ENCODE results near the gene PDZRN3. TPM values are rescaled to one million over a fixed set of nuclear protein-coding genes. Genes with fewer than 3 reads are reported as not detected.

The PDZRN3 gene
- total RNA-seq, 1 experiment from 2014 or later, result 5.9 TPM

GRCh38 chr3:73361591-73361990 is 263.1 kb downstream of the PDZRN3 start:
- DNase-seq, result no peak
- Mint-ChIP-seq H3K27me3 (ENCODE audit: low read depth) (no peaks in the 10 kb centered on the region; the same call in 1 of the 2 replicates), H3K4me3 (no peak overlapping the region), H3K4me1 (no peaks in the 10 kb centered on the region), H3K27ac (no peak overlapping the region), H3K9me3 (peaks cover 0 to 2% of the 10 kb centered on the region in 2 experiments; a peak in 3 of 5 replicates), H3K36me3 (ENCODE audit: insufficient read depth in 1 of 3, low read depth in 3 of 3) (no peaks in the 10 kb centered on the region)
- TF ChIP-seq CTCF (conservative IDR thresholded peaks at IDR 0.05), result no peak
- Histone ChIP-seq H3K79me1 (ENCODE audit: insufficient read depth, low read depth, low read length, poor library complexity, severe bottlenecking) (no peaks in the 10 kb centered on the region), H3K18ac (ENCODE audit: insufficient read length, low read depth, low read length) (no peak overlapping the region), H2BK20ac (ENCODE audit: low read depth, low read length, poor library complexity, severe bottlenecking) (no peak overlapping the region), H4K20me1 (ENCODE audit: control insufficient read depth, insufficient read depth, insufficient read length) (no peaks in the 10 kb centered on the region), H2AK5ac (ENCODE audit: insufficient read length, low read length) (no peak overlapping the region), H2BK12ac (ENCODE audit: insufficient read length, low read depth, low read length) (no peak overlapping the region), H4K91ac (ENCODE audit: insufficient read length, low read depth, low read length) (no peak overlapping the region), H2BK5ac (ENCODE audit: insufficient read length, low read length) (no peak overlapping the region), H3K4ac (ENCODE audit: low read depth, low read length) (no peak overlapping the region), H2AFZ (ENCODE audit: low read length) (no peak overlapping the region), H3K9me3 (ENCODE audit: control insufficient read depth, low read depth, low read length) (no peaks in the 10 kb centered on the region), H3K27ac (ENCODE audit: insufficient read length, low read depth, low read length) (no peak overlapping the region), H4K5ac (ENCODE audit: insufficient read length, low read depth, low read length) (no peak overlapping the region), H4K8ac (replicated peaks; ENCODE audit: insufficient read length, low read depth, low read length) (no peak overlapping the region), H3K56ac (ENCODE audit: insufficient read length, low read depth, low read length) (no peak overlapping the region), H3K23me2 (ENCODE audit: insufficient read length, low read depth, low read length, poor library complexity, severe bottlenecking) (no peaks in the 10 kb centered on the region), H3K79me2 (ENCODE audit: insufficient read depth, low read length) (no peaks in the 10 kb centered on the region), H3K23ac (ENCODE audit: insufficient read length, low read depth, low read length) (no peak overlapping the region), H3K27me3 (ENCODE audit: insufficient read depth, low read length) (no peaks in the 10 kb centered on the region), H2BK15ac (ENCODE audit: low read depth, low read length) (no peak overlapping the region), H2BK120ac (ENCODE audit: low read depth, low read length, poor library complexity, severe bottlenecking) (no peak overlapping the region), H3K14ac (ENCODE audit: insufficient read depth, low read length) (no peak overlapping the region), H3T11ph (ENCODE audit: low read length) (no peak overlapping the region), H3K4me1 (ENCODE audit: insufficient read depth, low read length) (no peaks in the 10 kb centered on the region), H3K4me2 (ENCODE audit: insufficient read depth, insufficient read length, low read length) (no peak overlapping the region), H3K9ac (ENCODE audit: extremely low read depth, insufficient read length, low read length) (no peak overlapping the region)
- WGBS (ENCODE audit: extremely low coverage, insufficient read length, low lambda C conversion rate), result no CpG with 5 or more reads among the region's 3 CpGs

Measured in H9 (cell line).